Stomach smooth muscle (tissue), 2 donors: ENCODE results near the gene IRF2.

ENCODE experiments used
- H3K27ac ChIP-seq: one replicate; pipeline ENCODE4 v1.7.0; 2013; ENCODE audit warnings: mild to moderate bottlenecking, low read length, inconsistent platforms
- H3K27me3 ChIP-seq, 2 donors: one replicate each; pipeline ENCODE4 v1.7.0; 2013; ENCODE audit warnings: low read length in 2 of 2; ENCODE audit not compliant: insufficient read depth in 2 of 2, control insufficient read depth in 1 of 2
- H3K36me3 ChIP-seq, 2 donors: one replicate each; pipeline ENCODE4 v1.7.0; 2013; ENCODE audit warnings: low read length in 2 of 2; ENCODE audit not compliant: control insufficient read depth in 2 of 2, insufficient read depth in 2 of 2
- H3K4me1 ChIP-seq: one replicate; pipeline ENCODE4 v1.7.0; 2013; ENCODE audit warnings: low read length; ENCODE audit not compliant: control insufficient read depth, insufficient read depth
- H3K4me3 ChIP-seq, 2 donors: one replicate each; pipeline ENCODE4 v1.7.0; 2013; ENCODE audit warnings: low read length in 2 of 2
- H3K9ac ChIP-seq, 2 donors: one replicate each; pipeline ENCODE4 v1.7.0; 2013; ENCODE audit warnings: low read length in 2 of 2, mild to moderate bottlenecking in 1 of 2
- H3K9me3 ChIP-seq, 2 donors: one replicate each; pipeline ENCODE4 v1.7.0; 2013; ENCODE audit warnings: low read length in 2 of 2; ENCODE audit not compliant: control insufficient read depth in 2 of 2
- donor health status: healthy.
- donor health status: Pancreatic carcinoma.

Gene IRF2

DNA sequence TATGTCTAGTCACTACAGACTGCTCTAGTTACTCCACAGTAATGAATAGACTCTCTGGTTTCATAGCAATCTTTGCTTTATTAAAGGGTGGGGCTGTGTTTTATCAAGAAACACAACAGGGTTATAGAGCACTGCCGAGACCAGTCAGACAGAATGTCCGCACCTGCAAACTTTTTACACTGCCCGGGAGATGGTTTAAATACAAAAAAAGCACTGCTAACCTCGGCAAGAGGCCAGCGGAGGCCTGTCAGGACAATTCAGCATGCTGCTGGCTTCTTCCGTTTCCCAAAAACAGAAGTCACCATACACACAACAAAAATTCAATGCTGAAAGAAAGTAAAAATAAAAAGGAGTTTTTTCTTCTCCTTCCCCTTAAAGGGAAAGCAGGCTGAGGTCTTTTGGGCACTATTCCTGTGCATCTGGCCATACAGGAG is 67.4 kb downstream of the IRF2 start:
- peak overlapping the region; percentile 37 for H3K27ac ChIP-seq

DNA sequence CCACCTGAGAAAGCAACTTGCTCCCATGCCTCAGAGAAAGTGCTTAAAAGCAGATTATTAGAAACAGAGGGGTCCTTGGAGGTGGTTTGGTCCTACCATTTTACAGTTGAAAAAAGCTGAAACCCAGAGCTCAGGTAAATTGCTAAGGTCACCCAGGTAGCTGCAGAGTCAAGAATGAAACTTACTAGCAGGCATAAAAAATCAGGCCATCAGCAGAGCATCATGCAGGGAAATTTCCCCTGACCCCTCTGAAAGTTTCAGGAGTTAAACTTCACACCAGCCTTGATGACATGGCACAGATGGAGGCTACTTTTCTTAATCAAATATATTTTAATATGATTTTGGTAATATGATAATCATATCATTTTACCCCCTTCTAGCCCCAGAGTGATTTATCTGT is 70.3 kb downstream of the IRF2 start:
- Histone ChIP-seq H3K36me3 (peaks cover 30 to 42% of the 10 kb centered on the region in 2 donors), H3K4me3 (no peak overlapping the region), H3K9ac (no peak overlapping the region), H3K27ac (no peak overlapping the region), H3K9me3 (no peaks in the 10 kb centered on the region), H3K27me3 (no peaks in the 10 kb centered on the region), H3K4me1 (peaks cover 11% of the 10 kb centered on the region)

More for the DNA sequence above, 67.4 kb downstream of the IRF2 start:
- Histone ChIP-seq H3K4me1 (peaks cover 11% of the 10 kb centered on the region), H3K9me3 (no peaks in the 10 kb centered on the region), H3K36me3 (peaks cover 26 to 44% of the 10 kb centered on the region in 2 donors), H3K9ac (peak overlapping the region in 1 of 2 donors; percentile 1), H3K27me3 (no peaks in the 10 kb centered on the region), H3K4me3 (no peak overlapping the region)

DNA sequence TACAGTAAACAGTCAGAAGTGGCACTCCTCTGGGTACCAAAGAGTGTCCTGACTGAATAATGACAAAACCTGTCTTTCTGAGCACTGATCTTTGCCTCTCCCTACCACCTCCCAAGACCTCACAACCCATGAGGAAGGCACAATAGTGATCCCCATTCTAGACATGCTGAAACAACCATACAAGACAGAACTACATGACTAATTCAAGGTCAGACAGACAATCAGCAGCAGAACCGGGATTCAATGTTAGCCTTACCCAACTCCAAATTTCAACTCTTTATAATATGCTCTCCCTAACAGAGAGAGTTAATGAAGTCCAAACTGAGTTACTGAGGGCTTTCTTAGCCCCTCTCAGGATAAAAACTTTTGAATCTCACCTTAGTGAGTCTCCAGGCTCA is 71.0 kb downstream of the IRF2 start:
- Histone ChIP-seq H3K9ac (no peak overlapping the region), H3K4me1 (peaks cover 7% of the 10 kb centered on the region), H3K36me3 (peaks cover 28 to 42% of the 10 kb centered on the region in 2 donors), H3K4me3 (no peak overlapping the region), H3K27me3 (no peaks in the 10 kb centered on the region), H3K9me3 (no peaks in the 10 kb centered on the region), H3K27ac (no peak overlapping the region)

DNA sequence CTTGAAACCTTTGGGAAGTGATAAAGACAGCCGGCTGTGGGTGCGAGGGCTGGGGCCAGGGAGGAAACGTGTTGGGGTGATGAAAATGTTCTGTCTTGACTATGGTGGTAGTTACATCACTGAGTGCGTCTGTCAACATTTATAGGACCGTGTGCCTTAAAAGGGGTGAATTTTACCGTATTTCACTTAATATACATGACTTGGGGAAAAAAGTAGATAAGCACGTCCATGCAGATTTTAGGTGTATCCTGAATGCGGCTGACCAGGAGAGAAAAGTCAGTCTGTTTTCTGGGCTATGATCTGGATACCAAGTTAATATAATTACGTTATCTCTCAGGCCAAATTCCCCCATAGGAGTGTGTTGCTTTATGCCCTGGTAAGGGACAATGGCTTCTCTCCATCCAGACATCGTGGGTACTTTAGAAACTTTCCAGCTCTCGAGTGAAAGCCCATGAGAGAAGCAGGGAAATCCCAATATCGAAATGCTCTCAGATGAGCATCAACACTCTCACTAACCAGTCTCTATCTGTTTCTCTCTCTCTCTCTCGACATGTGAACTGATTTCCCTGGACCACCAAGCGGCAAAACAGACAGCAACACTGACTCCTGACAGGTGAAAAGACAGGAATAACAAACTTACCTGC is 71.5 kb downstream of the IRF2 start:
- H3K27ac ChIP-seq, result no peak overlapping the region
- H3K4me1 ChIP-seq, result peaks cover 6% of the 10 kb centered on the region
- no peaks in the 10 kb centered on the region for H3K9me3 ChIP-seq
- H3K9ac ChIP-seq, result no peak overlapping the region
- no peak overlapping the region for H3K4me3 ChIP-seq
- H3K27me3 ChIP-seq, result no peaks in the 10 kb centered on the region
- peaks cover 30 to 43% of the 10 kb centered on the region in 2 donors for H3K36me3 ChIP-seq

DNA sequence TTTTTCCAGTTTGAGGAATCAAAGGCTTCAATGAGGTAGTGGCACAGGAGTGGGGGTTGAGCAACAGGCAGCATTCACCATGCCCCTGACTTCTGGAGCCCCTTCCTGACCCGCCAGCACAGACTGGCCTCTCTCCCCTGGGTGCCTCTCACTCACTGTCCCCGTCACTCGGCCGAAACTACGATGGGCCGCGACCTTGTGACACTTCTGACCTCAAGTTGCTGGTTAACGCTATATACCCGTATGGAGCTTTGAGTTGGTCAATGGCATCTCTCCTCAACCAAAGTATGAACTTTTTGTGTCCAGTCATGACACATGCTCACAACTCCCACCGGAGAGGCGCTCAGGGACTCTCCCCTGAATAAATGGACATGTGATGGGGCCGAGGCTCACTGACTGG is 72.1 kb downstream of the IRF2 start:
- H3K27ac ChIP-seq, result no peak overlapping the region
- H3K27me3 ChIP-seq, result no peaks in the 10 kb centered on the region
- H3K4me3 ChIP-seq, result no peak overlapping the region
- peaks cover 28 to 46% of the 10 kb centered on the region in 2 donors for H3K36me3 ChIP-seq
- no peaks in the 10 kb centered on the region for H3K9me3 ChIP-seq
- H3K9ac ChIP-seq, result no peak overlapping the region
- H3K4me1 ChIP-seq, result peaks cover 5% of the 10 kb centered on the region

DNA sequence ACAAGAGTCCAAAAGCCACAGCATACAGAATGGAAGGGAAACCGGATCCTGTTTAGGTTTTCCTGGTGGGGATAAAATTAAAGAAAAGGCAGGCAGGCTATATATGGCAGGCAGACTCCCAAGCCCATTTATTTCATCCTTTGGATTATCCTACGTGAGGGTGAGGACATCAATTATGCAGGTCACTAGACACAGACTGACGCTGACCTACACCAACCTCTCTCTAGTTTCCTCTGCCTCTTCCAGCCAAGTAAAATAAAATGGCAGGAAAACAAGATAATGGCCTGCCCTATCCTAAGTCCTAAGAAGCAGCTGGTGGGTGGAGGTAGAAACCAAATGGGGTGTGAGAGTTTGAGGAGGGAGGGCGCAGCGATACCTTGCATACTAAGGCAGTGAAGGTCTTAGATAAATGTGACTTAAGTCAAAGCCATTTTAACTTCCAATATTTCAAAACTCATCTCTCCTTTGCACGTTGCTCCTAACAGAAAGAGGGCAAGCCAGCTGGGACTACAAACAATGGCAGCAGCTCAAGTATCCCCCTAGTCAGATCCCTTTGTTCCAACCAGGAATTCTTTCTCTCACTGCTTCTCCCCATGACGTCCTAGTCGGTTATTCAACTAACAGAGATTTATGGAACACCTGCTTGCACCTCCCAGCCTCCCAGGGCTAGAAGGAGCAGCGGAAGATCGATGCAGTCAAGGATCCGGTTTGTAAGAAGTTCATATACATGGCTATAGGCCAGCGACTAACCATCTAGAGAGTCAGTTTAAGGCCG is 72.8 kb downstream of the IRF2 start:
- H3K9me3 ChIP-seq, result no peaks in the 10 kb centered on the region
- H3K4me1 ChIP-seq, result peaks cover 3% of the 10 kb centered on the region
- H3K27me3 ChIP-seq, result no peaks in the 10 kb centered on the region
- peaks cover 29 to 45% of the 10 kb centered on the region in 2 donors for H3K36me3 ChIP-seq
- H3K9ac ChIP-seq, result no peak overlapping the region
- no peak overlapping the region for H3K4me3 ChIP-seq
- H3K27ac ChIP-seq, result no peak overlapping the region

DNA sequence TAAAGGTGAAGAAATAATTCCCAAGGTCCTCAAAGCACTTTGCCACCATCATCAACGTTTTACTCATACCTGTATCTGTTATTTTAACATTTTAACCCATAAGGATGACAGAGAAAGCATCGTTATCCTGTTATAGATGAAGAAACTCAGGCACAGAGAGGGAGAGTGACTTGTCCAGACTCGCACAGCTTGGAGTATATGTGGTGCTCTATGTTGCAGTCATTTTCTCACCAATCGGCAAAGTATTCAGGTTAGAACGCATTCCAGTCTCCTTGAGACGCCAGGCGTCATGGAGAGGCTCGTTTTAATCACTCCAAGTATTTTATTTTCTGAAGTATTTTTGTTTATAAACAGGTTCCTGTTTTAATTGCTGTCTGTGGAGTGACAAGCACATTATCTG is 73.5 kb downstream of the IRF2 start:
- no peaks in the 10 kb centered on the region for H3K9me3 ChIP-seq
- H3K9ac ChIP-seq, result no peak overlapping the region
- peaks cover 8% of the 10 kb centered on the region for H3K4me1 ChIP-seq
- no peaks in the 10 kb centered on the region for H3K27me3 ChIP-seq
- H3K36me3 ChIP-seq, result peaks cover 27 to 45% of the 10 kb centered on the region in 2 donors
- H3K4me3 ChIP-seq, result no peak overlapping the region
- H3K27ac ChIP-seq, result no peak overlapping the region

DNA sequence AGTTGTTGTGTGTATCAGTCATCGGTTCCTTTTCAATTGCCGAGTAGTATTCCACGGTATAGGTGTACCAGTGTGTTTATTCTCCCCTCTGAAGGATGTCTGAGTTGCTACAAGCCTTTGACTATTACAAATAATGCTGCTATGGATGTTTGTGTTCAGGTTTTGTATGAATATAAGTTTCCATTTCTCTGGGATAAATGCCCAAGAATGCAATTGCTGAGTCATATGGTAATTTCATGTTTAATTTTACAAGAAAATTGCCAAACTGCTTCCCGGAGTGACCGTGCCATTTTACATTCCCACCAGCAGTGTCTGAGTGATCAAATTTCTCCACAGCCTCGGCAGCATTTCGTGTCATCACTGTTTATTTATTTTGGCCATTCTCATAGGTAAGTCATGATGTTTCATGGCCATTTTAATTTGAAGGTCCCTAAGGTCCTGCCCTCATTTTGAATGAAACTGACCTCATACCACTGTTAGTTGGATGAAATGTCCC is 73.9 kb downstream of the IRF2 start:
- H3K9me3 ChIP-seq, result no peaks in the 10 kb centered on the region
- H3K36me3 ChIP-seq, result peaks cover 22 to 40% of the 10 kb centered on the region in 2 donors
- no peak overlapping the region for H3K4me3 ChIP-seq
- H3K9ac ChIP-seq, result no peak overlapping the region
- no peak overlapping the region for H3K27ac ChIP-seq
- H3K27me3 ChIP-seq, result no peaks in the 10 kb centered on the region
- H3K4me1 ChIP-seq, result peaks cover 8% of the 10 kb centered on the region

DNA sequence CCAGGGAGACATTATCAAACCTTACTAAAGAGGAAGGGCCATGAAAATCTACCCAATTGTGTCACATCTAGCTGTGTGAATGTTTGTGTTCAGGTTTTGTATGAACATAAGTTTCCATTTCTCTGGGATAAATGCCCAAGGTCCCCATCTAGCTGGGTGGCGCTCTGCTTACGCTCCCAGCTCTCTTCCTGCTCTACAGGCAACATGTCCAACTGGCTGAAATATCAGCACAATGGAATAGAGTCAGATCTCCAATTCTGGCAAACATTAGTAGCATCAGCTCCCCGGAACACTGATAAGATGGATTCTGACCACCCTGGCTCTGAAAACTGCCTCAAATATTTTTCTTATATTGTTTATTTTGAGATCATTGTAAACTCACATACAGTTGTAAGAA is 74.8 kb downstream of the IRF2 start:
- H3K9me3 ChIP-seq, result no peaks in the 10 kb centered on the region
- H3K4me1 ChIP-seq, result peaks cover 8% of the 10 kb centered on the region
- no peak overlapping the region for H3K4me3 ChIP-seq
- no peak overlapping the region for H3K9ac ChIP-seq
- no peaks in the 10 kb centered on the region for H3K27me3 ChIP-seq
- no peak overlapping the region for H3K27ac ChIP-seq
- H3K36me3 ChIP-seq, result peaks cover 20 to 34% of the 10 kb centered on the region in 2 donors

DNA sequence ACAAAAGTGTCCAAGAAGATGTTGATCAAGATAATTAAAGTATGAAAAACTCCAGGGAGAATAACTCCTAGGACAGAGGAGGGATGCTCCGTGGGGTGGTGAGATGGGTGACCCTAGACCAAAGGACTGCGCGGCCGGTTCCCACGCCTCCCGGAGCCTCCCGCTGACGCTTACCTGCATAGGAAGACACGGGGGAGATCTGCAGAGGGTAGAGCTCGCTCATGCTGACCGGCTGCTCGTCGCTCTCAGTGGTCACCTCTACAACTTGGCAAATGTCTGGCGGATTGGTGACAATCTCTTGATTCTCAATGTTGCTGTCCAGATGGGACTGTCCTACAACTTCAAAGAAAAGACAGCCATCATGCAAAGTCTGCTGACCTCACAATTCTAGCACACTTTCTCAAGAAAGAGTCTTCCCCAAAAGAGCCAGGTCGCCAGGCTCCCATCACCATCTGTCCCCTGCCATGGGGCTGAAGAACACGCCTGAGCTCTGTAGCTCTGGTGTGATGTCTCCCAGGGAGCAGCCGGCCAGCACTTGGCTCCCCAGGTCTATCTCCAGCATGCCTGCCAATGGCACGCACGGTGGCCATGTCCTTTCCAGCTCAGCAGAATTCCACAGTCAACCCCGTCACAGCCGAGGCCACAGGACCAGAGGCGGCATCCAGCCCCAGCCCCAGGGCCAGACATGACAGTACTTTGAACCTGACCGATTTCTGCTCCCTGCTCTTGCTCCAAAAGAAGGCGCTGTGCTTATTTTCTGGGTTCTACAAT is 75.4 kb downstream of the IRF2 start:
- Histone ChIP-seq H3K36me3 (peaks cover 22 to 31% of the 10 kb centered on the region in 2 donors), H3K4me3 (no peak overlapping the region), H3K9ac (no peak overlapping the region)

More for the DNA sequence above, 75.4 kb downstream of the IRF2 start:
- H3K27me3 ChIP-seq, result no peaks in the 10 kb centered on the region
- H3K27ac ChIP-seq, result no peak overlapping the region
- H3K9me3 ChIP-seq, result no peaks in the 10 kb centered on the region
- H3K4me1 ChIP-seq, result peaks cover 10% of the 10 kb centered on the region
